Mammary microvascular endothelial cell (primary cell): ENCODE measurements around the gene AFMID. TPM values are rescaled to one million over a fixed set of nuclear protein-coding genes. Genes with fewer than 3 reads are reported as not detected.

ENCODE experiments used
- total RNA-seq: library from RNA; depleted of rRNA; stranded (reverse); fragments of >200 nt; gene quantifications from 2 replicates; pipeline ENCODE4 v1.2.3, GENCODE V29; 2015

AFMID gene
- 31.2 and 36.0 TPM in 2 replicates for total RNA-seq

GRCh38 chr17:78186692-78187595, at the start of gene AFMID, which contains the start of gene TK1:
TSS of gene AFMID (plus strand) at chr17:78187362. CDS start at chr17:78187371, 9 bp downstream.
TSS of gene TK1 (minus strand) at chr17:78187052. CDS start at chr17:78186994, 58 bp downstream.

GRCh38 chr17:78168242-78168902, 18.8 kb upstream of the AFMID start, which contains the start of gene SYNGR2:
TSS of gene SYNGR2 (plus strand) at chr17:78168581. CDS start at chr17:78168617, 36 bp downstream.

GRCh38 chr17:78214016-78214705, 27.0 kb downstream of the AFMID start, which contains the start of gene BIRC5:
TSS of gene BIRC5 (plus strand) at chr17:78214253. CDS start at chr17:78214317, 64 bp downstream.

GRCh38 chr17:78230996-78231935, 44.1 kb downstream of the AFMID start, which contains the start of gene TMEM235:
TSS of gene TMEM235 (plus strand) at chr17:78231631. CDS start at chr17:78232024, 393 bp downstream.

Other genes starting within 250 kb of the AFMID start
- 2.5 and 18.6 TPM in 2 replicates for gene TNRC6C, start 228.7 kb upstream of the AFMID start, total RNA-seq
- gene TMC6, start 58.6 kb upstream of the AFMID start, total RNA-seq, result 35.5 and 43.2 TPM in 2 replicates
- gene TMC8, start 56.6 kb upstream of the AFMID start, total RNA-seq, result 0.07 and 0.30 TPM in 2 replicates
- not detected in 2 replicates for gene C17orf99, start 41.0 kb upstream of the AFMID start, total RNA-seq
- 42.8 and 57.6 TPM in 2 replicates for gene SYNGR2, start 18.8 kb upstream of the AFMID start, total RNA-seq
- 174 and 189 TPM in 2 replicates for gene TK1, start 310 bp upstream of the AFMID start, total RNA-seq
- 68.9 and 105 TPM in 2 replicates for gene BIRC5, start 26.9 kb downstream of the AFMID start, total RNA-seq
- gene TMEM235, start 44.3 kb downstream of the AFMID start, total RNA-seq, result not detected in 2 replicates
- gene SOCS3, start 172.7 kb downstream of the AFMID start, total RNA-seq, result 42.1 and 42.4 TPM in 2 replicates
- gene PGS1, start 191.3 kb downstream of the AFMID start, total RNA-seq, result 25.2 and 27.6 TPM in 2 replicates